PC-3 (cell line): ENCODE results near the gene DTNB. TPM values are rescaled to one million over a fixed set of nuclear protein-coding genes. Genes with fewer than 3 reads are reported as not detected.
"Not testable (repeated sequence)": the region's sequence is repeated elsewhere in the genome, so short reads cannot be mapped to it uniquely, and the experiment has no call there.

Experiments
- ATAC-seq: fragments of 200-7000 bp; cut with Tn5 transposase; 2 replicates; pipeline ENCODE4 v1.9.1; 2020; ENCODE audit warnings: mild to moderate bottlenecking, moderate library complexity
- BruUV-seq: library from RNA; stranded (reverse); fragments of 400-500 nt; replicated peaks from 2 replicates; lab custom pipeline; 2021; lab: Mats Ljungman, UMichigan
- CTCF ChIA-PET: fragments of 300-600 bp; sonication (Branson Sonifier 250); formaldehyde crosslinking; loops from one replicate; lab custom pipeline; 2022; ENCODE audit warnings: antibody characterized with exemption; lab: Charles Lee
- POLR2A ChIA-PET: fragments of 300-600 bp; sonication (Branson Sonifier 250); formaldehyde crosslinking; loops from one replicate; lab custom pipeline; 2022; ENCODE audit warnings: antibody characterized with exemption; ENCODE audit not compliant: unreplicated experiment; lab: Charles Lee
- DNase-seq: peaks from one replicate; pipeline ENCODE4 v3.0.0-alpha.2; 2015
- H2AFZ ChIP-seq: fragments of 300-600 bp; sonication (generic); 2 replicates; pipeline ENCODE4 v1.6.0; 2016; ENCODE audit warnings: antibody characterized with exemption, low read length
- H3F3A ChIP-seq: fragments of 300-600 bp; sonication (generic); one replicate; pipeline ENCODE4 v1.6.0; 2017; ENCODE audit warnings: antibody characterized with exemption, low read length, control low read depth, mild to moderate bottlenecking; ENCODE audit not compliant: unreplicated experiment
- H3K27ac ChIP-seq: fragments of 300-600 bp; sonication (generic); 2 replicates; pipeline ENCODE4 v1.5.1; 2016; ENCODE audit warnings: mild to moderate bottlenecking, low read length
- H3K27me3 ChIP-seq: fragments of 300-600 bp; sonication (generic); 2 replicates; pipeline ENCODE4 v1.6.1; 2016; ENCODE audit warnings: low read length, mixed read lengths
- H3K36me3 ChIP-seq: fragments of 300-600 bp; sonication (generic); 2 replicates; pipeline ENCODE4 v1.6.1; 2016; ENCODE audit warnings: low read depth, mixed run types, low read length, mixed read lengths
- H3K4me1 ChIP-seq: fragments of 300-600 bp; sonication (generic); 2 replicates; pipeline ENCODE4 v1.5.1; 2016; ENCODE audit warnings: low read length; ENCODE audit not compliant: insufficient read depth
- H3K4me2 ChIP-seq: fragments of 300-600 bp; sonication (generic); 2 replicates; pipeline ENCODE4 v1.6.0; 2016; ENCODE audit warnings: low read length
- H3K4me3 ChIP-seq: fragments of 300-600 bp; sonication (generic); 2 replicates; pipeline ENCODE4 v1.5.1; 2016; ENCODE audit warnings: mild to moderate bottlenecking, low read length, mixed read lengths
- H3K79me2 ChIP-seq: fragments of 300-600 bp; sonication (generic); 2 replicates; pipeline ENCODE4 v1.6.1; 2017; ENCODE audit warnings: low read length, mixed read lengths
- H3K9ac ChIP-seq: fragments of 300-600 bp; sonication (generic); 2 replicates; pipeline ENCODE4 v1.6.0; 2016; ENCODE audit warnings: mild to moderate bottlenecking, low read length
- H3K9me2 ChIP-seq: fragments of 300-600 bp; sonication (generic); replicated peaks from 2 replicates; pipeline ENCODE4 v1.6.1; 2016; ENCODE audit warnings: mixed run types, low read length, mixed read lengths
- H3K9me3 ChIP-seq: fragments of 300-600 bp; sonication (generic); 2 replicates; pipeline ENCODE4 v1.6.1; 2016; ENCODE audit warnings: low read length, mixed read lengths
- H4K20me1 ChIP-seq: fragments of 300-600 bp; sonication (generic); 2 replicates; pipeline ENCODE4 v1.6.1; 2016; ENCODE audit warnings: low read length, mixed read lengths
- EZH2 ChIP-seq: fragments of 300-600 bp; sonication (generic); IDR thresholded peaks from one replicate; pipeline ENCODE4 v1.6.1; 2017; ENCODE audit warnings: antibody characterized with exemption, mild to moderate bottlenecking, low read length; ENCODE audit not compliant: unreplicated experiment
- EZH2phosphoT487 ChIP-seq: fragments of 300-600 bp; sonication (generic); IDR thresholded peaks from 2 replicates; pipeline ENCODE4 v1.6.1; 2018; ENCODE audit warnings: mild to moderate bottlenecking, antibody characterized with exemption, low read length, borderline replicate concordance
- intact Hi-C: fragments of 100-400 bp; cut with micrococcal nuclease; formaldehyde crosslinking; loops from 2 replicates; pipeline ENCODE4 v1.9.0; 2023
- total RNA-seq: library from RNA; depleted of rRNA; stranded (reverse); fragments of >200 nt; gene quantifications from 2 replicates; pipeline ENCODE4 v1.2.3, GENCODE V29; 2014
- TF ChIP-seq, protein P1 (sequence below): fragments of 300-600 bp; sonication (generic); conservative IDR thresholded peaks from 2 replicates; pipeline ENCODE4 v1.5.1; 2017; ENCODE audit warnings: antibody characterized with exemption, low read depth, mild to moderate bottlenecking, low read length

DTNB gene
- total RNA-seq, 1 experiment from 2014 or later = 23.1 TPM

DNA sequence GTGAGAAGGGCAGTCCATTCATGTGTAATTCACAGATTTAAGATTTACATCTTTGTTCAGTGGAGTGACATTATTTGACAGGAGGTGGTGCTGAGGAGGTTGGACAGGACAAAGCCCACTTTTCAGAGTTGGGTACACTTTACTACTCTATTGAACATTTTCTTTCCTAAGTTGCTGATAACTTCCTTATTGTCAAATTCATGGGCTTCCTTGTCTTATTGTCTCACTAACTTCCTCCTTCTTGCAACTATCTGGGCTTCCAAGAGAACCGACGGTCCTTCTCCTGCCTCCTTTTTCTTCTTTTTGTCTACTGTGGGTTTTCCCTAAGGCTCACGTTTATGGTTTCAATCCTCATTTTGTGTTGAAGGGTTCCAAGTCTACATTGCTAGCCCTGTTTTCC, 263.9 kb downstream of the DTNB start:
- TF ChIP-seq EZH2phosphoT487 = no peak
- TF ChIP-seq, protein P1, sequence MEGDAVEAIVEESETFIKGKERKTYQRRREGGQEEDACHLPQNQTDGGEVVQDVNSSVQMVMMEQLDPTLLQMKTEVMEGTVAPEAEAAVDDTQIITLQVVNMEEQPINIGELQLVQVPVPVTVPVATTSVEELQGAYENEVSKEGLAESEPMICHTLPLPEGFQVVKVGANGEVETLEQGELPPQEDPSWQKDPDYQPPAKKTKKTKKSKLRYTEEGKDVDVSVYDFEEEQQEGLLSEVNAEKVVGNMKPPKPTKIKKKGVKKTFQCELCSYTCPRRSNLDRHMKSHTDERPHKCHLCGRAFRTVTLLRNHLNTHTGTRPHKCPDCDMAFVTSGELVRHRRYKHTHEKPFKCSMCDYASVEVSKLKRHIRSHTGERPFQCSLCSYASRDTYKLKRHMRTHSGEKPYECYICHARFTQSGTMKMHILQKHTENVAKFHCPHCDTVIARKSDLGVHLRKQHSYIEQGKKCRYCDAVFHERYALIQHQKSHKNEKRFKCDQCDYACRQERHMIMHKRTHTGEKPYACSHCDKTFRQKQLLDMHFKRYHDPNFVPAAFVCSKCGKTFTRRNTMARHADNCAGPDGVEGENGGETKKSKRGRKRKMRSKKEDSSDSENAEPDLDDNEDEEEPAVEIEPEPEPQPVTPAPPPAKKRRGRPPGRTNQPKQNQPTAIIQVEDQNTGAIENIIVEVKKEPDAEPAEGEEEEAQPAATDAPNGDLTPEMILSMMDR = no peak
- TF ChIP-seq EZH2 = no peak
- Histone ChIP-seq H2AFZ (no peak overlapping the region), H4K20me1 (no peaks in the 10 kb centered on the region), H3K36me3 (no peaks in the 10 kb centered on the region), H3K79me2 (no peaks in the 10 kb centered on the region), H3K27ac (no peak overlapping the region), H3K9me2 (no peaks in the 10 kb centered on the region), H3K27me3 (no peaks in the 10 kb centered on the region), H3K9me3 (no peaks in the 10 kb centered on the region), H3K4me2 (no peak overlapping the region), H3K4me3 (no peak overlapping the region), H3K4me1 (no peaks in the 10 kb centered on the region), H3F3A (no peaks in the 10 kb centered on the region), H3K9ac (no peak overlapping the region)
- DNase-seq (no peak), ATAC-seq (no peak)
- POLR2A ChIA-PET = no interaction called here
- CTCF ChIA-PET = no interaction called here
- BruUV-seq = no TSS peak
- intact Hi-C loops = no loop called here

GRCh38 chr2:25409044-25409443, 264.3 kb downstream of the DTNB start:
- no peak overlapping the region for H3K9ac ChIP-seq
- H3K4me3 ChIP-seq = no peak overlapping the region
- H3K27ac ChIP-seq = no peak overlapping the region
- no TSS peak for BruUV-seq
- H3K9me2 ChIP-seq = no peaks in the 10 kb centered on the region
- H3K79me2 ChIP-seq = no peaks in the 10 kb centered on the region
- ATAC-seq (no peak), DNase-seq (no peak)
- no peaks in the 10 kb centered on the region for H3K4me1 ChIP-seq
- no peaks in the 10 kb centered on the region for H3K9me3 ChIP-seq
- no peak overlapping the region for H3K4me2 ChIP-seq
- intact Hi-C loops = no loop called here
- H3K27me3 ChIP-seq = no peaks in the 10 kb centered on the region
- TF ChIP-seq EZH2 (no peak), EZH2phosphoT487 (no peak)
- TF ChIP-seq, protein P1 = no peak
- H4K20me1 ChIP-seq = no peaks in the 10 kb centered on the region
- no peak overlapping the region for H2AFZ ChIP-seq
- H3K36me3 ChIP-seq = no peaks in the 10 kb centered on the region
- no peaks in the 10 kb centered on the region for H3F3A ChIP-seq
- ChIA-PET POLR2A (no interaction called here), CTCF (no interaction called here)

GRCh38 chr2:25405611-25406295, 267.6 kb downstream of the DTNB start:
- ChIA-PET POLR2A (no interaction called here), CTCF (no interaction called here)
- no peaks in the 10 kb centered on the region for H3K9me3 ChIP-seq
- BruUV-seq = no TSS peak
- H3K9ac ChIP-seq = no peak overlapping the region
- ATAC-seq (no peak), DNase-seq (no peak)
- no peaks in the 10 kb centered on the region for H3K9me2 ChIP-seq
- no peak overlapping the region for H2AFZ ChIP-seq
- H3F3A ChIP-seq = no peaks in the 10 kb centered on the region
- H3K4me2 ChIP-seq = no peak overlapping the region
- H3K36me3 ChIP-seq = no peaks in the 10 kb centered on the region
- no peaks in the 10 kb centered on the region for H3K79me2 ChIP-seq
- intact Hi-C loops = no loop called here
- H3K4me1 ChIP-seq = no peaks in the 10 kb centered on the region
- TF ChIP-seq, protein P1 = no peak
- no peak for TF ChIP-seq EZH2
- no peak overlapping the region for H3K4me3 ChIP-seq
- H4K20me1 ChIP-seq = no peaks in the 10 kb centered on the region
- no peaks in the 10 kb centered on the region for H3K27me3 ChIP-seq
- no peak overlapping the region for H3K27ac ChIP-seq

GRCh38 chr2:25403120-25403760, 270.1 kb downstream of the DTNB start:
- H4K20me1 ChIP-seq, H2AFZ ChIP-seq, H3K79me2 ChIP-seq, H3K4me3 ChIP-seq, CTCF ChIA-PET, H3K9ac ChIP-seq, intact Hi-C loops, BruUV-seq, H3K36me3 ChIP-seq, H3F3A ChIP-seq, ATAC-seq, POLR2A ChIA-PET, H3K4me1 ChIP-seq, H3K9me2 ChIP-seq, H3K27ac ChIP-seq, DNase-seq, H3K27me3 ChIP-seq, H3K9me3 ChIP-seq, H3K4me2 ChIP-seq: not testable (repeated sequence)
